NCI-H146 (cell line): ENCODE measurements around the gene SLC2A4RG.
A peak's percentile ranks its signal among the peaks of the same experiment; 100 is the strongest.

Source experiments
- DNase-seq: peaks from one replicate; lab custom pipeline; 2025; lab: John Stamatoyannopoulos, UW

SLC2A4RG gene

GRCh38 chr20:63739130-63740069, at the start of gene SLC2A4RG:
Gene SLC2A4RG (plus strand): TSS chr20:63739776. CDS start chr20:63739913, 137 bp downstream.
- DNase-seq, result peak; percentile 70

GRCh38 chr20:63690003-63690897, 49.3 kb upstream of the SLC2A4RG start:
- DNase-seq, result no peak

GRCh38 chr20:63690898-63691710, 48.5 kb upstream of the SLC2A4RG start:
- no peak for DNase-seq

- no peak for DNase-seq
Observed at GRCh38 chr20:63691711-63692435, 47.7 kb upstream of the SLC2A4RG start.

GRCh38 chr20:63692436-63693082, 47.0 kb upstream of the SLC2A4RG start:
- no peak for DNase-seq

- no peak for DNase-seq
Observed at GRCh38 chr20:63693083-63693732, 46.4 kb upstream of the SLC2A4RG start.

GRCh38 chr20:63693733-63694583, 45.6 kb upstream of the SLC2A4RG start:
- DNase-seq, result no peak

GRCh38 chr20:63694584-63695423, 44.8 kb upstream of the SLC2A4RG start:
- no peak for DNase-seq

GRCh38 chr20:63695424-63696305, 43.9 kb upstream of the SLC2A4RG start:
- no peak for DNase-seq

GRCh38 chr20:63696306-63696627, 43.3 kb upstream of the SLC2A4RG start:
- no peak for DNase-seq

- no peak for DNase-seq
Observed at GRCh38 chr20:63696628-63697356, 42.8 kb upstream of the SLC2A4RG start, which contains the start of gene TNFRSF6B. Gene TNFRSF6B (plus strand): TSS chr20:63696652. CDS start chr20:63696768, 116 bp downstream.

- no peak for DNase-seq
Observed at GRCh38 chr20:63697357-63697867, 42.2 kb upstream of the SLC2A4RG start.

- DNase-seq, result no peak
Observed at GRCh38 chr20:63697868-63698545, 41.6 kb upstream of the SLC2A4RG start.

- DNase-seq, result no peak
Observed at GRCh38 chr20:63698739-63699465, 40.7 kb upstream of the SLC2A4RG start.
